T-helper 1 cell treated with Interleukin-12 subunit alpha and Interleukin-12 subunit beta and Interleukin-4 antibody, amounts not matched to agents 30 μg/mL and 1 μg/mL, for 36 hours (primary cell): Measurements from ENCODE around the gene PLSCR1.
"Not testable (repeated sequence)": the region's sequence is repeated elsewhere in the genome, so short reads cannot be mapped to it uniquely, and the experiment has no call there.

Experiments used
- H3K27ac Mint-ChIP-seq: one replicate; pipeline ENCODE4 v1.8.0; 2021; ENCODE audit warnings: mild to moderate bottlenecking, mixed read lengths
- H3K27me3 Mint-ChIP-seq: one replicate; pipeline ENCODE4 v1.8.0; 2021; ENCODE audit warnings: low read depth, mixed read lengths
- H3K36me3 Mint-ChIP-seq: one replicate; pipeline ENCODE4 v1.8.0; 2021; ENCODE audit warnings: low read depth, mixed read lengths
- H3K4me1 Mint-ChIP-seq: one replicate; pipeline ENCODE4 v1.8.0; 2021; ENCODE audit warnings: low read depth, mixed read lengths
- H3K4me3 Mint-ChIP-seq: one replicate; pipeline ENCODE4 v1.8.0; 2021; ENCODE audit warnings: mild to moderate bottlenecking, moderate library complexity, mixed read lengths
- H3K9me3 Mint-ChIP-seq: one replicate; pipeline ENCODE4 v1.8.0; 2021; ENCODE audit warnings: mixed read lengths

Gene PLSCR1

DNA sequence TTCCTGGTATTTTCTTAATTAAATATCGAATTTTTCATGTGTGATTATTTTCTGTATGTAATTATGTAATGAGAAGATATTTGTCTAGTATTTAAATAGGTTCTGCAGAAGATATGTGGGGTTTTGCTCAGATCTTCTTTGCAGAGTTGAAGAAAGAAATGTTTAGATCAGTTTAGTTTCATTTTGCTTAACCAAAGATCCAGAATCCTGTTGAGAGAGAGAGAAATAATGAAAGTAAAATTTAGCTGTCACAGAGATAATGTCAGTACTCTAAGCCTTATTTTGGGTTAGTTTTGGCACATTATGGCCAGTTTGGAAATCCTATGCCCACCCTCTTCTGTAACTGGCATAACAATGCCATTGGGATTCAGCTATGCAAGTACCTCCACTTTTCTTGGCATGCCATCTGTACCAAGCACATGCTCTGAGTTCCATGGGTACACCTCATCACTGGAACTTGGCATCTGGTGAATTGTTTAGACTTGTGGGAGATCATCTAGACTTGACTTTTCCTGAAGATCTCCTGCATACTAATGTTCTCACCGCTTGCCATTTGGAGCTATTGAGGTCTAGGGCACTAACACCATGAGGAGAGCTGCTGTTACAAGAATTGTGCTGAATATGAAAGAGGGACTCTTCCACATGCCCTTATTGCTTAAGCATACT is 30.9 kb downstream of the PLSCR1 start:
- Mint-ChIP-seq H3K27ac (peak overlapping the region; percentile 32), H3K4me1 (peaks cover 32% of the 10 kb centered on the region), H3K9me3 (no peaks in the 10 kb centered on the region), H3K36me3 (peaks cover 68% of the 10 kb centered on the region), H3K4me3 (no peak overlapping the region), H3K27me3 (no peaks in the 10 kb centered on the region)

DNA sequence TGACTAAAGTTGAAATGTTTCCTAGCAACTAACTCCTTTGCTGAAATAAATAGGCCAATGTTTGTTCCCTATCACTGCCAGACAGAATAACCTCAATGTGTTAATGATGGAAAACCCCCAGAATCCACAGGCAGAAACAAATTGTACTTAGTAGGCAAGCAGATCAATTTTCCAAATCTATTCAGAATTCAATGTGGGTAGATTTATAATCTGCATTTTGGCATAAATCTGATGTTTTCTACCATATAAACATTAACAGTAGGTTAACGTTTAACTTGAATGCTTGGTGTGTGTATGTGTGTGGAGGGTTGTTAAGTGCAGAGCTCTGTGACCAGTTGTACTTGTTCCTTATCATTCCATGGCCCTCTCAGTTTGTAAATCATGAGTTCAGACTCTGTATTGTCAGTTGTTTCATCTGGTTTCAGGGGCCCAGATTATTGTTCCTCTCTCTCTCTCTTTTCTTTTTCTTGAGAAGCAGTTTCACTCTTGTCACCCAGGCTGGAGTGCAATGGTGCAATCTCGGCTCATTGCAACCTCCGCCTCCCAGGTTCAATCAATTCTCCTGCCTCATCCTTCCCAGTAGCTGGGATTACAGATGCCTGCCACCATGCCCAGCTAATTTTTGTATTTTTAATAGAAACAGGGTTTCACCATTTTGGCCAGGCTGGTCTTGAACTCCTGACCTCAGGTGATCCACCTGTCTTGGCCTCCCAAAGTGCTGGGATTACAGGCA is 32.8 kb downstream of the PLSCR1 start:
- H3K9me3 Mint-ChIP-seq: no peaks in the 10 kb centered on the region
- H3K36me3 Mint-ChIP-seq: peaks cover 66% of the 10 kb centered on the region
- peaks cover 36% of the 10 kb centered on the region for H3K4me1 Mint-ChIP-seq
- no peak overlapping the region for H3K27ac Mint-ChIP-seq
- H3K27me3 Mint-ChIP-seq: no peaks in the 10 kb centered on the region
- H3K4me3 Mint-ChIP-seq: no peak overlapping the region

DNA sequence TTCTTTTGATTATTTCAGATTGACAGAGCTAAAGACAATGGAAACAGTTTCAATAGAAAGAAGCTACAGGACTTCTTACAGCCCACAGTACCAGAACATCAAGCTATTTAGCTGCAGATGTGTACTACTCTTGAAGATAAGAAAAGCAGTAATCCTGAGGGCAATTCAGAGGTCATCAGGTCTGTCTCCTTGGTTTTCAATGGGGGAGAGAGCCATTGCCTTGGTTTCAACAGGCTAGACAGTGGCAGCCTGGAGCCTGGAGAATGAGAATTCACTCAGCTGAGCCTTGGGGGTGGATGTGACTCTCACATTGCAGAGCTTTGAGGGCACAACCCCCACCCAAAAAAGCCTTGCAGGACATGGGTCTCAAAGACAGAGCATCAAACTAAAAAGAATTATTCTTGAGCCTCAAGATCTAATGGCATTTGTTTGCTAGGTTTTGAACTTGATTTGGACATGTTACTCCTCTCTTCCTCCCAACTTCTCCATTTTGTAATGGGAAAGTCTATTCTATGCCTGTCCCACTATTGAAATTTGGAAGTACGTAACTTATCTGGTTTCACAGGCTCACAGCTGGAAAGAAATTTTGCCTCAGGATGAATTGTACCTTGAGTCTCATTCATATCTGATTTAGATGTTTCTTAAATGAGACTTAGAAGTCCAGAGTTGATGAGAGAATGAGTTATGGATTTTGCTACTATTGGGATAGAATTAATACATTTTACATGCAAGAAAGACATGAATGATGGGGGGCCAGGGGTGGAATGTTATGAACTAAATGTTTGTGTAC is 36.9 kb downstream of the PLSCR1 start:
- peaks cover 24% of the 10 kb centered on the region for H3K4me1 Mint-ChIP-seq
- no peak overlapping the region for H3K27ac Mint-ChIP-seq

DNA sequence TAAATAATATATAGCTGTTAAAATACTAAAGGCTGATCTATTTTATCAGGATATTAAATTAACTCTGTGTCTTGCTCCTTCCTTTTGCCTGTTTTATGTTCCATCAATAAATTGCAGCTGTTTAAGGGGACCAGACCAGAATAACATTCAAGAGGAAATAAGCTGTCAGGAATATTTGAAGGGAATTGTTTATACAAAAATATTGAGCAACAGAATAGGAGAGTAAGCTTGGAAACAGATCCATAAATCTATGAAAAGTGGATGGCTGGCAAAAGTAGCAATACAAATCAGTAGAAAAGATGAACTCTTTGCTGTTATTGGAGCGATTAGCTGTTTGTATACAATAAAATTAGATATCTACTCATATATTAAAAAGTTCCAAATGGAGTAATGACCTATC is 38.9 kb downstream of the PLSCR1 start:
- Mint-ChIP-seq H3K4me3 (no peak overlapping the region), H3K27me3 (no peaks in the 10 kb centered on the region), H3K4me1 (peaks cover 20% of the 10 kb centered on the region), H3K9me3 (no peaks in the 10 kb centered on the region), H3K27ac (no peak overlapping the region), H3K36me3 (peaks cover 30% of the 10 kb centered on the region)

More for the DNA sequence above, 36.9 kb downstream of the PLSCR1 start:
- H3K9me3 Mint-ChIP-seq: no peaks in the 10 kb centered on the region
- no peaks in the 10 kb centered on the region for H3K27me3 Mint-ChIP-seq
- no peak overlapping the region for H3K4me3 Mint-ChIP-seq
- H3K36me3 Mint-ChIP-seq: peaks cover 46% of the 10 kb centered on the region

DNA sequence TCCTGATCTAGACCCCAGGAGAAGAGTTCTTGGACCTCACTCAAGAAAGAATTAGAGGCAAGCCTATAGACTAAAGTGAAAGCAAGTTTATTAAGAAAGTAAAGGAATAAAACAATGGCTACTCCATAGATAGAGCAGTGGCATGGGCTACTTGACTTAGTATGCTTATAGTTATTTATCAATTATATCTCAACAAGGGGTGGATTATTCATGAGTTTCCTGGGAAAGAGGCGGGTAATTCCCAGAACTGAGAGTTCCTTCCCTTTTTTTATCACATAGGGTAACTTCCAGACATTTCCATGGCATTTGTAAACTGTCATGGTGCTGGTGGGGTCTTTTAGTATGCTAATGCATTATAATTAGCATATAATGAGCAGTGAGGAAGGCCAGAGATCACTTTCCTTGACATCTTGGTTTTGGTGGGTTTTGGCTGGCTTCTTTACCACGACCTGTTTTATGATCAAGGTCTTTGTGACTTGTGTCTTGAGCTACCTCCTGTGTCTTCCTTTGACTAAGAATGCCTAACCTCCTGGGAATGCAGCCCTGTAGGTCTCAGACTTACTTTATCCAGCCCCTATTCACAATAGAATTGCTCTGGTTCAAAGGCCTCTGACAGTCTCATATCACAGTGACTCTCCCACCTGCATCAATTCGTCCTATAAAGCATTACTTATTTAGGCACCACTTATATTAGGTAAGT is 39.8 kb downstream of the PLSCR1 start:
- Mint-ChIP-seq H3K4me3 (no peak overlapping the region), H3K27me3 (no peaks in the 10 kb centered on the region), H3K36me3 (peaks cover 23% of the 10 kb centered on the region), H3K27ac (no peak overlapping the region), H3K4me1 (peaks cover 20% of the 10 kb centered on the region), H3K9me3 (no peaks in the 10 kb centered on the region)

DNA sequence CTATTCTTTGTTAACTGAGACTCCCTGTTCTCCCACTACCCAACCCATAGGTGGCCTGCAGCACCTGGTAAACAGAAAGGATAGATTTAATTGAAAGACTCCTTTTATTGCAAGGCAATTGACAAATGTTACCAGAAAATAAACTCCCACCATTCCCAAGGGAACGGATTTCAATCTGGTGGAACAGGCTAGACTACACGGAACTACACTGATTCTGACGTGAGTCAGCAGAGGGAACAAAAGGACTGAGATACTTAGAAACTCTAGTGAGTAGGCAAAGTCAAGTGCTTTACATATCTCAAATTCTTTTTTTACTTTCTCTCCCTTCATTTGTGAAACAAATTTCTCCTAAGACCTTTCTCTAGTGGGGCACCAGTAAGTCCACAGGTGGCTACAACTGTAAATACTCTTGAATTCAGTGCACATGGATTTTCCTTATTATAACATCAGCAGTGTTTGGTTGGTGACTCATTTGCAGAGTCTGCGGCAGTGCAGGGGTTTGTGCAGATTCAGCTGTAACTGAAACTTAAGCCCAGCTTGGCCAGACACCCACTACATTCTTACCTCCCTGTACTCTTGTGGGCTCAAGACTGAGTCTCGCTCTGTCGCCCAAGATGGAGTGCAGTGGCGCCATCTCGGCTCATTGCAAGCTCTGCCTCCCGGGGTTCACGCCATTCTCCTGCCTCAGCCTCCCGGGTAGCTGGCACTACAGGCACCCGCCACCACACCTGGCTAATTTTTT is 40.8 kb downstream of the PLSCR1 start:
- Mint-ChIP-seq H3K4me1 (peaks cover 21% of the 10 kb centered on the region), H3K36me3 (peaks cover 19% of the 10 kb centered on the region), H3K27me3 (no peaks in the 10 kb centered on the region), H3K9me3 (no peaks in the 10 kb centered on the region), H3K4me3 (no peak overlapping the region), H3K27ac (no peak overlapping the region)

DNA sequence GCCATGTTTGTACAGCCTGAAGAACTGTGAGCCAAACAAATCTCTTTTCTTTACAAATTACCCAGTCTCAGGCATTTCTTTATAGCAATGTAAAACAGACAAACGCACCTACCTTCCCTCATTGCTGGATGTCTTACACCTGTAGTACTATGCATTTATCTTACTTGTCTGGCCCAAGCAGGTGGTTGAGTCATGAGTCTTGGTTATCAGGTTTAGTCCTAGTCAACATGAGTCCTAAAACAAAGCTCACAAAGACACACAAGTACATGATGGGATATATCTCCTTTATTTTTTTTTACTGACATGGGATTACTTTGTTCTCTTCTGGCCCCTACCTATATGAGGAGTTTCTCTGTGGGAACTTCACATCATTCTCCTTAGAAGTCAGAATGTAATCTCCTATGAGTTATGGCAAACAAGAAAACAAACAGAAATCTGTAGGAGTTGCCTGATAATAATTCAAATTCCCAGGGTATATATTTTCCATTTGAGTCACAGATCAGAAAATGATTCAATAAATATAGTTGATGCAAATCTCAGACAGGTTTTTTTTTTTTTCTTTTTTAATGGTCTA is 41.4 kb downstream of the PLSCR1 start:
- Mint-ChIP-seq H3K4me1 (peaks cover 22% of the 10 kb centered on the region), H3K27ac (no peak overlapping the region), H3K27me3 (no peaks in the 10 kb centered on the region), H3K4me3 (no peak overlapping the region), H3K36me3 (peaks cover 16% of the 10 kb centered on the region), H3K9me3 (no peaks in the 10 kb centered on the region)

DNA sequence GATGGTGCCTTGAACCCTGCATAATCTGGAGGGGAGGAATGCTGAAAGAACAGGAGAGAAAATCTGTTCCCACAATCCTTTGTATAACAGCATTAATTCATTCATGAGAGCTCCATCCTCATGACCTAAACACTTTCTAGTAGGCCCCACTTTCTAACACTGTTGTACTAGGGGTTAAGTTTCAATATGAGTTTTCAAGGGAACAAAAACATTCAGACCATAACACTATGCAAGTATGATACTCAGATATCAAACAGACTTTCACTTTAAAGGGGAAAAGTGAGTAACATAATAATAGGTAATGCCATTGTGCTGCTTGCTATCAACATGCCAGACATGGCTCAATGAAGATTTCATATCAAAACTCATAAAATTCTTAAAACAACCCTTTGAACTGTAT is 42.7 kb downstream of the PLSCR1 start:
- Mint-ChIP-seq H3K4me3 (no peak overlapping the region), H3K4me1 (peaks cover 25% of the 10 kb centered on the region)

DNA sequence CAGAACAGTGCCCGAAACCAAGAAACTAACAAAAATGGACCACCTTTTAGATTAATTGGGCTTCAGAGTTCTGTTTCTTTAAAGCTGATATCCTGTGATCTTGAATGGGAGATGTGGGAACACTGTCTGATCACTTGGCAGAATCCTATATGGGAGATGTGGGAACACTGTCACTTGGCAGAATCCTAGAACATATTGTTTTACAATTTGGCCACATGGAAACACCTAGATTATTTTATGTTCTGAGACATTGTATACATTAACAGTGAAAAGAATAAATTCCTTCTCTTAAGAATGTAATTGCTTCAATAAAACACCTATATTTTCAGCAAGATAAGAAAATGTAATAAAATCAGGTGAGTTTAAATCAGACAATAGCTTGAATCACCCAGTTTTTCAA is 44.7 kb downstream of the PLSCR1 start:
- Mint-ChIP-seq H3K9me3 (no peaks in the 10 kb centered on the region), H3K36me3 (peaks cover 16% of the 10 kb centered on the region), H3K27ac (no peak overlapping the region), H3K4me3 (no peak overlapping the region), H3K27me3 (peaks cover 4% of the 10 kb centered on the region), H3K4me1 (peaks cover 28% of the 10 kb centered on the region)

More for the DNA sequence above, 42.7 kb downstream of the PLSCR1 start:
- Mint-ChIP-seq H3K27me3 (no peaks in the 10 kb centered on the region), H3K27ac (no peak overlapping the region), H3K9me3 (no peaks in the 10 kb centered on the region), H3K36me3 (peaks cover 16% of the 10 kb centered on the region)

DNA sequence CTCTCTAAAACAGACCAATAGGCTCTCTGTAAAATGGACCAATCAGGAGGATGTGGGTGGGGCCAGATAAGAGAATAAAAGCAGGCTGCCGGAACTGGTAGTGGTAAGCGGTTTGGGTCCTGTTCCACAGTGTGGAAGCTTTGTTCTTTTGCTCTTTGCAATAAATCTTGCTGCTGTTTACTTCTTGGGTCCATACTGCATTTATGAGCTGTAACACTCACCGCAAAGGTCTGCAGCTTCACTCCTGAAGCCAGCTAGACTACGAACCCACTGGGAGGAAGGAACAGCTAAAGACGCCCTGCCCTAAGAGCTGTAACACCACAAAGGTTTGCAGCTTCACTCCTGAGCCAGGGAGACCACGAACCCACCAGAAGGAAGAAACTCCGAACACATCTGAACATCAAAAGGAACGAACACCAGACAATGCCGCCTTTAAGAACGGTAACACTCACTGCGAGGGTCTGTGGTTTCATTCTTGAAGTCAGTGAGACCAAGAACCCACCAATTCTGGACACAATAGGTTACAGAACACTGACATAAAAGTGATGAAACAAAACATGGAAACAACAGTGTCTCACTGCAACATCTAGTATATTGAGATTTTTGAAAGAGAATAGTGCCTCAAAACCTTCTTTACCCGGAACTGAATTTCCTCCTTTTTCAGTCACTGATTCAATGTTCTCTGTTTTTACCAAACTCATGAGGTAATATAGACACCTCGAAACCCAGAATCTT is 46.2 kb downstream of the PLSCR1 start:
- Mint-ChIP-seq H3K4me3 (peak overlapping the region; percentile 63), H3K27me3 (peaks cover 11% of the 10 kb centered on the region)

DNA sequence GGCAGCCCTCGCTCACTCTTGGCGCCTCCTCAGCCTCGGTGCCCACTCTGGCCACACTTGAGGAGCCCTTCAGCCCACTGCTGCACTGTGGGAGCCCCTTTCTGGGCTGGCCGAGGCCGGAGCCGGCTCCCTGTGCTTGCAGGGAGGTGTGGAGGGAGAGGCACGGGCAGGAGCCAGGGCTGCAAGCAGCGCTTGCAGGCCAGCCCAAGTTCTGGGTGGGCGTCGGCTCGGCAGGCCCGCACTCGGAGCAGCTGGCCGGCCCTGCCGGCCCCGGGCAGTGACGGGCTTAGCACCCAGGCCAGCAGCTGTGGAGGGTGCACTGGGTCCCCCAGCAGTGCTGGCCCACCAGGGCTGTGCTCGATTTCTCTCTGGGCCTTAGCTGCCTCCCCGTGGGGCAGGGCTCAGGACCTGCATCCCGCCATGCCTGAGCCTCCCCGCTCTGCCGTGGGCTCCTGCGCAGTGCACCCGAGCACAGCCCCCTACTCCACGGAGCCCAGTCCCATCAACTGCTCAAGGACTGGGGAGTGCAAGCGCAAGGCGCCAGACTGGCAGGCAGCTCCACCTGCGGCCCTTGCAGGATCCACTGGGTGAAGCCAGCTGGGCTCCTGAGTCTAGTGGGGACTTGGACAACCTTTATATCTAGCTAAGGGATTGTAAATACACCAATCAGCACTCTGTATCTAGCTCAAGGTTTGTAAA is 47.1 kb downstream of the PLSCR1 start:
- not testable (repeated sequence) for H3K4me3 Mint-ChIP-seq, H3K36me3 Mint-ChIP-seq, H3K9me3 Mint-ChIP-seq, H3K27ac Mint-ChIP-seq
- peaks cover 19% of the 10 kb centered on the region for H3K27me3 Mint-ChIP-seq
- peaks cover 20% of the 10 kb centered on the region for H3K4me1 Mint-ChIP-seq

More for the DNA sequence above, 46.2 kb downstream of the PLSCR1 start:
- Mint-ChIP-seq H3K4me1 (peaks cover 25% of the 10 kb centered on the region), H3K9me3 (no peaks in the 10 kb centered on the region), H3K36me3 (peaks cover 12% of the 10 kb centered on the region), H3K27ac (peak overlapping the region; percentile 69)

DNA sequence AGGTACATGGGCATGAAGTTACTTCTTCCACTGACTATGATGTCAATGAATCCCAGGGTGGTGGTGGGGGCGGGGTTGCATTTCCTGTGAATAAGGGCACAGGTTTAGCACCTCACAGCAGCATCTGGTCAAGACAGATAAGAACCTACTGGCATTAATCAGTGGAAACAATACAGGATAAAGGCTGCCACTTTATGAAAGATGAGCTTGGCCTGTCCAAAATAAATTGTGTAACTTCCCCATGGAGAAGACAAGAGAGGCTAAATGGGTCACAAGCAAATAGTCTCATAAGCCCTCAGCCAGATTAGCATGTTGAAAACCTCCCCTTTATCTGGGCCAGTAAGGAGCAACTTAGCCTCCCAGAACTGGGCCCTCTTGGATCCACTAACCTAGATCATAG is 47.7 kb downstream of the PLSCR1 start:
- Mint-ChIP-seq H3K9me3 (peaks cover 5% of the 10 kb centered on the region), H3K4me3 (no peak overlapping the region), H3K27ac (no peak overlapping the region), H3K4me1 (peaks cover 20% of the 10 kb centered on the region), H3K36me3 (peaks cover 5% of the 10 kb centered on the region), H3K27me3 (peaks cover 25% of the 10 kb centered on the region)
